GM18519 (cell line): ENCODE data around the gene AIMP1.
A peak's percentile ranks its signal among the peaks of the same experiment; 100 is the strongest.
"Not testable (repeated sequence)": the region's sequence is repeated elsewhere in the genome, so short reads cannot be mapped to it uniquely, and the experiment has no call there.

Experiments
- ATAC-seq: cut with Tn5 transposase; IDR thresholded peaks from one replicate; pipeline ENCODE4 v1.9.1; 2021; ENCODE audit warnings: mild to moderate bottlenecking, moderate library complexity; ENCODE audit not compliant: unreplicated experiment, low FRiP score

AIMP1 gene

DNA sequence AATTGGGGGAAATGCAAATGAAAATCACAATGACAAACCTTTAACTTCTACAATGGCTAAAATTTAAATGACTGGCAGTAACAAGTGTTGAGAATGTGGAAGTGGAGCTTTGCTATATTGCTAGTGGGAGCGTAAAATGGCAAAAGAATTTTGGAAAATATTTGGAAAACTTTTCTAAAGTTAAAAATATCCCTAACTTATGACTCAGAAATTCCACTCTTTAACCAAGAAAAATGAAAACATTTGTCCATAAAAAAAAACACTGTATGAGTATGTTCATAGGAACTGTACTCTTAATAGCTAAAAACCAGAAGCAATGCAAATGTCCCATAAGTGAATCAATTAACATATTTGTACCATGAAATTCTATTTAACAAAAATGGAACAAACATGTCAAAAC is 4.0 kb upstream of the AIMP1 start:
- ATAC-seq: no peak

DNA sequence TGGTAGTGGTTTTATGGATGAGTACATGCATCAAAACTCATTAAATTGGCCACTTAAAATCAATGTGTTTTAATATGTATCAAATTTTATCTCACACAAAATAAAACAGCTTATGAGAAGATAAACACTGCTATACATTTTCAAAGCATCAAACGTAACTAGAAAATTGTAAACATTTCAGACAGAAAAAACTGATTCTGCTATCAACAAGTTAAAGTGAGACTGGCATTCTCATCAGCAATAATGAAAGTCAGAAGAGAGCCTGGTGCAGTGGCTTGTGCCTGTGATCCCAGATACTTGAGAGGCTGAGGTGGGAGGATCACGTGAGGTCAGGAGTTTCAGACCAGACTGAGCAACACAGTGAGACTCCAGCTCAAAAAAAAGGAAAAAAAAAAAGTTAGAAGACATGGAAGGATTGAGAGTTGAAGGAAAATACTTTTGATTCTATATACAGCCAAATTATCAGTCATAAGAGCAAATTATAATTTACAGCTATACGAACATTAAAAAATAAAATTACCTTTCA is 3.3 kb upstream of the AIMP1 start:
- no peak for ATAC-seq

DNA sequence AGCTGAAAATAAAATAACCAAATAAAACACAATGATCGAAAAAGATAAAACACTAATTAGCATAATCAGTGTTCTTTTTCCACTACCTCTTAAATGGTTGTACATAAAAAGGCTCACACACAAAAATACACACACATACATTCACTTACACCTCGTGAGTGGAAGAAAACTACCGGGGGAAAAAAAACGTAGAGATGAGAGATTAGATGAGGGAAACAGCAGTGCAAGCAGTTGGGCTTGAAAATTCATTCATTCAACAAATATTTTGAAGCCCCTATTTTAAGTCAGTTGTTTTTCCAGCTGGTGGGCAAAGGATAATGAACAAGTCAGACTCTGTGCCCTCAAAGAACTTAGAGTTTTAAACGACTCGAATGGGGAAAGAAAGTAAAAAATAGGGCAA is 1.4 kb upstream of the AIMP1 start:
- no peak for ATAC-seq

DNA sequence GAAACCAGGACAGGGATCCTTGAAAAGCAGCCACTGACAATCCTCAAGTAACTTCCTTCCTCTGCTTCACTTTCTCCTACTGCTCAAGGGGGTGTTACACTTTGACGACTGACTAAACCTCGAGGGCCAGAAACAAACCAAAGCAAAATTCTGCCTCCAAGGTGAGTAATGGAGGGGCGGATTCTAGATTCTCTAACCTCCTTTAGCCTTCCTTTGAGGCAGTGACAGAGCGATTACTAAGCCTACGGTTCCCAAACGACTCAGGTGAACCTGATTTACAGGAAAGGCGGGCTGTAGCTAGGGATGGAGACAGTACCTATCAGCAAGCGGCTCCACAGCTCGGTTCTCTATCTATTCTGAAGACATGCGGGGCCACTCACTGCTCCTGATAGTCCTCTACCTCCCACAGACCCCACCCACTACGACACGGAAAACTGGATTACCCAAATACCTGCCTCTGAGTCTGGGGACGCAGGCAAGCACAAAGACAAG is 828 bp upstream of the AIMP1 start:
- peak; percentile 12 for ATAC-seq

DNA sequence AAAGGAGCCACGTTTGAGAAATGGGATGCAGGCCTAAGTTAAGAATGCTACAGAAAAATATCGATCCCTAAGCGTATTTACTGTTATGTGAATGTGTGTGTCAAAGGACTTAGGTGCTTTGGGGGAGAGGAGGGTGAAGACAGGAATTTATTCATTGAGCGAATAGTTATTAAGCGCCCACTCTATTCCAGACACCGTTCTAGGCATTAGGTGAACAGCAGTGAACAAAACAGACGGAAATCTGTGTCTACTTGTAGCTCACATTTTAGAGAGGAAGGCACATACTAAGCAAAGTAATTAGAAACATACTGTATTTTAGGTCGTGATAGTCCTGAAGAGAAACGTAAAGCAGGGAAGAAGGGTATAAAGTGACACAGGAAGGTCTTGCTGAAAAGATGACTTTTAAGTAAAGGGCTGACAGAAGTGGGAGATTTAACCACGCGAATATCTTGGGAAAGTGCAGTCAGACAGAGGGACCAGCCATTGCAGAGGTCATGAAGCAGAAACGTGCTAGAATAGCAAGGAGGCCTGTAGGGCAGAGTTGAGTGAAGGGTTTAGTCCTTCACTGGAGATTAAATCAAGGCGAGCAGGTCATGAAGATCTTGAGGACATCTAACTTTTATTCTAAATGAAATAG is 541 bp downstream of the AIMP1 start:
- ATAC-seq: no peak

GRCh38 chr4:106317815-106318214 is 1.5 kb downstream of the AIMP1 start:
- ATAC-seq: no peak

DNA sequence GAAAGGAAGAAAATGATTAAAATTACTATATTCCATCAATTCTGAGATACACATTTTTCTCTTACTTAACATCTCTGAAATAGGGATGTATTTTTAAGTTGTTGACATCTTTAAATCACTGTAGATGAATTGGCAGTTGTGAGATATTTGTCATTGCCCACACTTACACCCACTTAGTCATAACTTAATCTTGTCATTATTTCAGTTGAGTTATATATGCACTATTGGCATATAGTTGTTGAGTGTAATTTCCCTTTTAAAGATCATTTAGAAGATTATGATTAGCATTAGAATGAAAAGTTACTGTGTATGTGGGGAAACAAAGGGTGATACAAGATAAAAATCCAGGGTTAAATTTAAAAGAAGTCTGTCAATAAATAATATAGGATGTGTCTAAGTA is 2.2 kb downstream of the AIMP1 start:
- no peak for ATAC-seq

- ATAC-seq: no peak
These were observed 3.9 kb downstream of the AIMP1 start for GRCh38 chr4:106320235-106320634.

DNA sequence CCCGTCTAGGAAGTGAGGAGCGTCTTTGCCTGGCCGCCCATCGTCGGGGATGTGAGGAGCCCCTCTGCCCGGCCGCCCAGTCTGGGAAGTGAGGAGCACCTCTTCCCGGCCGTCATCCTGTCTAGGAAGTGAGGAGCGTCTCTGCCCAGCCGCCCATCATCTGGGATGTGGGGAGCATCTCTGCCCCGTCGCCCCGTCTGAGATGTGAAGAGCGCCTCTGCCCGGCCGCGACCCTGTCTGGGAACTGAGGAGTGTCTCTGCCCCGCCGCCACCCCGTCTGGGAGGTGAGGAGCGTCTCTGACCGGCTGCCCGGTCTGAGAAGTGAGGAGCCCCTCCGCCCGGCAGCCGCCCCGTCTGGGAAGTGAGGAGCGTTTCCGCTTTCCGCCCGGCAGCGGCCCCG is 4.8 kb downstream of the AIMP1 start:
- ATAC-seq: not testable (repeated sequence)

GRCh38 chr4:106321814-106322213 is 5.5 kb downstream of the AIMP1 start:
- ATAC-seq: not testable (repeated sequence)

GRCh38 chr4:106323119-106323518 is 6.8 kb downstream of the AIMP1 start:
- no peak for ATAC-seq

GRCh38 chr4:106325800-106326199 is 9.4 kb downstream of the AIMP1 start:
- no peak for ATAC-seq

GRCh38 chr4:106329041-106329618 is 12.8 kb downstream of the AIMP1 start:
- peak; percentile 88 for ATAC-seq

GRCh38 chr4:106333186-106333585 is 16.8 kb downstream of the AIMP1 start:
- no peak for ATAC-seq

DNA sequence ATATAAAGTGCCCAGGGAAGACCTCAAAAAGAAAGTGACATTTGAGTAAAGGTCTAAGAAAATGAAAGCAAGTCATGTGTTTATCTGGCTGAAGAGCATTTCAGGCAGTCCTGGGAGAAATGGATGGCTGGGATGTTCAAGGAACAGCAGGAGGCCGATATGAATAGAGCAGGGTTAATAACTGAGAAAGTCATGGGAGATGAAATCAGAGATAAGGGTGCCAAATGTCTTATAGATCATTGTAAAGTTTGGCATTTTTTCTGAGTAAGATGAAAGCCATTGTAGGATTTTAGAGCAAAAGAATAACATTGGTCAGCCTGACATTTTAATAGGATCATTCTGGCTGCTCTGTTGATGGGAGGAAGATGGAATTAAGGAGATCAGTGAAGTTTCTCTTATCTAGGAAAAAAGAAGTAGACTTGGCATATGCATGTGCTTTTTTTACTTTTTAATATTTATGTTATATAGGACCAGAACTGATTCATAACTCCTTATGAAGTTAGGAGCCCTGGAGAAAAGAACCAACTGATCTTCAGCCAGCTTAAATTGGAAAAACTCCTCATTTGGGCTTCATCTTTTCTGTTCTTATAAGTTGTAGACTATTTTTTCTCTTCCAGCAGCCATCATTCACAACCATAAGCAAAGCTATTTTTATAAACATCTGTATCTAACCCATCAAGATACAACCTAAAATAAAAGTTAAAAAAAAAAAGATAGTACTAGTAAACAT is 18.6 kb downstream of the AIMP1 start:
- no peak for ATAC-seq

DNA sequence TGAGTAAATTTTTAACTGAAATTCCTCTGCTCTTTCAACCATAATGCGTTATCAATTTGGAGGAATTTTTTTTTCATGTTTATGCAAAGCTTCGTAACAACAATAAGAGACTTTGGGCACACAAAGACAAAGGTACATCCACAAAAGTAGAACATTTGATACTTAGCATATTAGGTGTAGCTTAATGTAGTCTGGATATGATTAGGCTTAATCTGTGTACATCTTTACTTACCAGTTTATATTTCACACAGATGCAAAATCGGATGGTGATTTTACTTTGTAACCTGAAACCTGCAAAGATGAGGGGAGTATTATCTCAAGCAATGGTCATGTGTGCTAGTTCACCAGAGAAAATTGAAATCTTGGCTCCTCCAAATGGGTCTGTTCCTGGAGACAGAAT is 20.3 kb downstream of the AIMP1 start:
- ATAC-seq: no peak

- ATAC-seq: no peak
These were observed 21.6 kb downstream of the AIMP1 start for GRCh38 chr4:106337916-106338315.

GRCh38 chr4:106338671-106339070 is 22.3 kb downstream of the AIMP1 start:
- no peak for ATAC-seq

GRCh38 chr4:106339431-106339830 is 23.1 kb downstream of the AIMP1 start:
- no peak for ATAC-seq

GRCh38 chr4:106340774-106341173 is 24.4 kb downstream of the AIMP1 start:
- no peak for ATAC-seq

- ATAC-seq: no peak
These were observed 27.7 kb downstream of the AIMP1 start for GRCh38 chr4:106343865-106344646.
